Transverse colon (tissue), 4 donors: ENCODE results near the gene ACRV1.

Source experiments
- CTCF ChIP-seq, 5 experiments: fragments of 200-600 bp in 3 of 5; fragments of 450-650 bp in 2 of 5; sonication (generic) in 3 of 5; IDR thresholded peaks; 1 replicate in 2 of 5; 2 replicates in 3 of 5; pipeline ENCODE4 v1.5.1; 2016 to 2017; ENCODE audit warnings: antibody characterized with exemption in 5 of 5, inconsistent platforms in 3 of 5, mild to moderate bottlenecking in 2 of 5, moderate library complexity in 1 of 5
- EP300 ChIP-seq: sonication (generic); formaldehyde crosslinking; IDR thresholded peaks from one replicate; pipeline ENCODE4 v1.6.1; 2017; ENCODE audit warnings: antibody characterized with exemption, low read depth
- POLR2A ChIP-seq: fragments of 450-650 bp; IDR thresholded peaks from one replicate; pipeline ENCODE4 v1.6.1; 2016; ENCODE audit warnings: antibody characterized with exemption, mild to moderate bottlenecking, moderate library complexity
- POLR2AphosphoS5 ChIP-seq, 3 donors: sonication (generic); formaldehyde crosslinking; IDR thresholded peaks; one replicate each; pipeline ENCODE4 v1.6.1; 2016; ENCODE audit warnings: antibody characterized with exemption in 3 of 3

DNA sequence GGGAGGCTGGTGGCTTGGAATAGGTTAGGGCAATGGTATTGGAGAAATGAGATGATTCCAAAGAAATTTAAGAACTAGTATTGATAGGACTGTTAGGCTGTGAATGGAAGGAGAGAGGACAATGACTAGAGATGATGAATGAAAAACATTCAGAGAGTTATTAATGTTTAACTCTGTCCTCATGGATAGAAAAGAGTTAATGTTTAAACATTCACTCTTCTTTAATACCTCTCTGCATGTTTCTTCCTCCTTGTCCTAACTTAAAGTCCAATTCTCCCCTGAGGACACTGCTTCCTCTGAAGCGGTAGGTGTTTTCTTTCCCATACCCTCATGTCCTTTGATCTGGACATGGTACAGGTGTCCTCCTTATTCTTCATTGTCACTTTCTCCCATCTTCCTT lies 42.3 kb downstream of the ACRV1 start:
- no peak for TF ChIP-seq POLR2A
- no peak for TF ChIP-seq EP300
- TF ChIP-seq CTCF (IDR thresholded peaks at IDR 0.05) = no peak
- no peak for TF ChIP-seq POLR2AphosphoS5 (IDR thresholded peaks at IDR 0.05)
